Spleen (tissue), 11 donors: Measurements from ENCODE around the gene CDR2. TPM values are rescaled to one million over a fixed set of nuclear protein-coding genes. Genes with fewer than 3 reads are reported as not detected.

Source experiments
- DNase-seq: peaks from one replicate; pipeline ENCODE4 v3.0.0-alpha.2; 2020
- H3K27ac ChIP-seq, 8 donors: fragments of 200-600 bp; sonication (generic) in 7 of 8; 1 replicate in 4 of 8; 2 replicates in 4 of 8; pipeline versions ENCODE4 v1.5.0 to v1.8.0; 2016 to 2021; ENCODE audit warnings: inconsistent platforms in 4 of 8, mild to moderate bottlenecking in 4 of 8, moderate library complexity in 1 of 8
- H3K27me3 ChIP-seq, 7 donors: fragments of 200-600 bp; sonication (generic) in 6 of 7; replicated peaks in 1 of 7; 1 replicate in 4 of 7; 2 replicates in 3 of 7; pipeline versions ENCODE4 v1.5.0 to v1.8.0; 2016 to 2021; ENCODE audit warnings: inconsistent platforms in 3 of 7, mild to moderate bottlenecking in 1 of 7
- H3K36me3 ChIP-seq, 6 donors: fragments of 200-600 bp; sonication (generic) in 5 of 6; 1 replicate in 4 of 6; 2 replicates in 2 of 6; pipeline versions ENCODE4 v1.5.0 to v1.8.0; 2016 to 2021; ENCODE audit warnings: inconsistent platforms in 2 of 6
- H3K4me1 ChIP-seq, 6 donors: fragments of 200-600 bp; sonication (generic) in 5 of 6; 1 replicate in 3 of 6; 2 replicates in 3 of 6; pipeline versions ENCODE4 v1.5.0 to v1.8.0; 2016 to 2021; ENCODE audit warnings: inconsistent platforms in 3 of 6
- H3K4me3 ChIP-seq, 8 donors: fragments of 200-600 bp; sonication (generic) in 7 of 8; 1 replicate in 4 of 8; 2 replicates in 4 of 8; pipeline versions ENCODE4 v1.5.0 to v1.8.0; 2016 to 2021; ENCODE audit warnings: inconsistent platforms in 4 of 8, mild to moderate bottlenecking in 4 of 8, moderate library complexity in 2 of 8
- H3K9me3 ChIP-seq, 8 donors: fragments of 200-600 bp; sonication (generic) in 7 of 8; 1 replicate in 4 of 8; 2 replicates in 4 of 8; pipeline versions ENCODE4 v1.5.0 to v1.8.0; 2016 to 2021; ENCODE audit warnings: inconsistent platforms in 4 of 8
- POLR2A ChIP-seq, 3 donors: fragments of 450-650 bp; IDR thresholded peaks; one replicate each; pipeline ENCODE4 v1.5.1; 2017; ENCODE audit warnings: antibody characterized with exemption in 3 of 3, mild to moderate bottlenecking in 1 of 3
- POLR2AphosphoS5 ChIP-seq, 3 donors: sonication (generic); formaldehyde crosslinking; IDR thresholded peaks; one replicate each; pipeline ENCODE4 v1.5.1; 2017; ENCODE audit warnings: antibody characterized with exemption in 3 of 3
- WGBS, 5 donors: extraction: QIAGEN DNeasy Blood & Tissue Kit in 3 of 5; methylation state at CpG; one replicate each; pipeline versions ENCODE4 v1.1.5 to v1.1.7; 2013 to 2018; 5-methylcytosine and 5-hydroxymethylcytosine counted together
- intact Hi-C: fragments of 100-400 bp; cut with DNase I; formaldehyde crosslinking; loops from one replicate; pipeline ENCODE4 v1.15.0; 2023; ENCODE audit warnings: low total_unique reads
- polyA plus RNA-seq, 3 donors: library from polyadenylated mRNA; stranded (reverse); fragments of 200-250 nt; gene quantifications; one replicate each; pipeline ENCODE4 v1.2.1, GENCODE V29; 2013
- total RNA-seq, 7 donors: library from RNA; depleted of rRNA in 3 of 7; stranded (reverse); fragments of >200 nt in 3 of 7; fragmentation: NEBNext Ultra II Directional in 4 of 7; extraction: Animal tissue kit (Norgen Biotek cat#: 25700) in 4 of 7; gene quantifications; one replicate each; pipeline versions ENCODE4 v1.1.0 to v1.2.1, GENCODE V29; 2016 to 2021
- TF ChIP-seq, protein P1 (sequence below), 11 experiments: fragments of 200-600 bp in 7 of 11; fragments of 450-650 bp in 4 of 11; sonication (generic) in 4 of 11; IDR thresholded peaks in 8 of 11; conservative IDR thresholded peaks in 3 of 11; 1 replicate in 7 of 11; 2 replicates in 4 of 11; pipeline versions ENCODE4 v1.4.0 to v1.8.0; 2016 to 2021; ENCODE audit warnings: antibody characterized with exemption in 11 of 11, inconsistent platforms in 4 of 11, mild to moderate bottlenecking in 1 of 11
- donor health status: healthy with polysubstance abuse.
- donor health status: DM: no; HTN: no; CAD: no; lungs with moderate emphysema.
- donor health status: DM: no; HTN: no; CAD: no.
- donor health status: Bipolar disorder and iron deficiency.
- donor health status: healthy.
- donor health status: DM: no; HTN: no; CAD: no.
- donor health status: DM: yes; HTN: yes; CAD: no.

The CDR2 gene
- total and polyA plus RNA-seq, 10 donors = 7.7 to 33.4 (median 23.6) TPM

DNA sequence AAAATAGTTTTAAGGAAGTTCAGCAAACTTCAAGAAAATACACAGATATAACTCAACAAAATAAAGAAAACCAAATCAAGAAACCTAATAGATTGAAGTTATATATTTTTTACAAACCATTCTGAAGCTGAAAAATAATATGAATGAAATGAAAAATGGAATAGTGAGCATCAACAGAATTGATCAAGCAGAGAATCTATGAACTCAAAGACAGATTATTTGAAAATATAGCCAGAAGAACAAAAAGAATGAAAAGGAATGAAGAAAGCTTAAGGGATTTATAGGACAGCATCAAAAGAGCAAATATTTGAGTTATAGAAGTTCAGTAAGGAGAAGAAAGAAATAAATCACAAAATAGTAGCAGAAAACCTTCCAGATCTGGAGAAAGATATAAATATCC, 37.8 kb downstream of the CDR2 start:
- Histone ChIP-seq H3K27me3 (no peaks in the 10 kb centered on the region), H3K36me3 (peaks cover 0 to 76% (median 45%) of the 10 kb centered on the region in 6 donors), H3K4me3 (no peak overlapping the region), H3K4me1 (no peaks in the 10 kb centered on the region), H3K9me3 (peaks cover 8 to 61% (median 51%) of the 10 kb centered on the region in 8 donors), H3K27ac (no peak overlapping the region)
- TF ChIP-seq POLR2A (IDR thresholded peaks at IDR 0.05) = no peak
- no peak for TF ChIP-seq POLR2AphosphoS5 (IDR thresholded peaks at IDR 0.05)
- TF ChIP-seq, protein P1, sequence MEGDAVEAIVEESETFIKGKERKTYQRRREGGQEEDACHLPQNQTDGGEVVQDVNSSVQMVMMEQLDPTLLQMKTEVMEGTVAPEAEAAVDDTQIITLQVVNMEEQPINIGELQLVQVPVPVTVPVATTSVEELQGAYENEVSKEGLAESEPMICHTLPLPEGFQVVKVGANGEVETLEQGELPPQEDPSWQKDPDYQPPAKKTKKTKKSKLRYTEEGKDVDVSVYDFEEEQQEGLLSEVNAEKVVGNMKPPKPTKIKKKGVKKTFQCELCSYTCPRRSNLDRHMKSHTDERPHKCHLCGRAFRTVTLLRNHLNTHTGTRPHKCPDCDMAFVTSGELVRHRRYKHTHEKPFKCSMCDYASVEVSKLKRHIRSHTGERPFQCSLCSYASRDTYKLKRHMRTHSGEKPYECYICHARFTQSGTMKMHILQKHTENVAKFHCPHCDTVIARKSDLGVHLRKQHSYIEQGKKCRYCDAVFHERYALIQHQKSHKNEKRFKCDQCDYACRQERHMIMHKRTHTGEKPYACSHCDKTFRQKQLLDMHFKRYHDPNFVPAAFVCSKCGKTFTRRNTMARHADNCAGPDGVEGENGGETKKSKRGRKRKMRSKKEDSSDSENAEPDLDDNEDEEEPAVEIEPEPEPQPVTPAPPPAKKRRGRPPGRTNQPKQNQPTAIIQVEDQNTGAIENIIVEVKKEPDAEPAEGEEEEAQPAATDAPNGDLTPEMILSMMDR (IDR thresholded peaks at IDR 0.05 in 8 of 11, conservative IDR thresholded peaks at IDR 0.05 in 3 of 11) = no peak
- intact Hi-C loops = no loop called here
- no peak for DNase-seq

DNA sequence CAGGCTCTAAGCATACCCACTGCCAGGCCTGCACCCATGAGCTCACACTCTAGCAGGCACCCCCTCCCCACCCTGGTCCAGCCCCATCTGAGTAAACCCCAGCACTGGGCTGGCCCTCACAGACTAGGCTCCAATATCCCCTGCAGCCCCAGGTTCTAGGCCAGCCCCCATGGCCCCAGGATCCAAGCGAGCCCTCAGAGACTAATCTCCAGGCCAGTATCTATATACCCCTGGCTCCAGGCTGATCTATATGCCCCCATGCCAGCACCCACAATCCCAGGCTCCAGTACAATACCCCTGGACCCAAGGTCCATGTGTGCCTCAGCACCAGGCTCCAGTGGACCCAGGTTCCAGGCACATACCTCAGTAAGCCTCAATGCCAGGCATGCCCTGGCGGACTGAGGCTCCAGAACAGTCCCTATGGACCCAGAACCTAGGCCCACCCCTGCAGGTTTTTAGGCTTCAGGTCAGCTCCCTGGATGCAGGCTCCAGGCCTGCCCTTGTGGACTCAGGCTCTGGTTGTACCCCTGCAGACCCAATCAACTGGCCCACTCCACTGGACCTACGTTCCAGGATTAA, 38.7 kb downstream of the CDR2 start:
- TF ChIP-seq, protein P1 (IDR thresholded peaks at IDR 0.05 in 8 of 11, conservative IDR thresholded peaks at IDR 0.05 in 3 of 11) = no peak
- TF ChIP-seq POLR2AphosphoS5 (IDR thresholded peaks at IDR 0.05) = peak; percentile 15 to 29 (median 21)
- no peak for TF ChIP-seq POLR2A (IDR thresholded peaks at IDR 0.05)
- intact Hi-C loops = no loop called here
- WGBS, 5 donors = 60 to 100% (median 97%) methylated on average over 3 of the region's 3 CpGs
- Histone ChIP-seq H3K27me3 (no peaks in the 10 kb centered on the region), H3K27ac (no peak overlapping the region), H3K4me1 (no peaks in the 10 kb centered on the region), H3K36me3 (peaks cover 2 to 77% (median 50%) of the 10 kb centered on the region in 6 donors), H3K4me3 (no peak overlapping the region), H3K9me3 (peaks cover 8 to 53% (median 44%) of the 10 kb centered on the region in 8 donors)
- no peak for DNase-seq

DNA sequence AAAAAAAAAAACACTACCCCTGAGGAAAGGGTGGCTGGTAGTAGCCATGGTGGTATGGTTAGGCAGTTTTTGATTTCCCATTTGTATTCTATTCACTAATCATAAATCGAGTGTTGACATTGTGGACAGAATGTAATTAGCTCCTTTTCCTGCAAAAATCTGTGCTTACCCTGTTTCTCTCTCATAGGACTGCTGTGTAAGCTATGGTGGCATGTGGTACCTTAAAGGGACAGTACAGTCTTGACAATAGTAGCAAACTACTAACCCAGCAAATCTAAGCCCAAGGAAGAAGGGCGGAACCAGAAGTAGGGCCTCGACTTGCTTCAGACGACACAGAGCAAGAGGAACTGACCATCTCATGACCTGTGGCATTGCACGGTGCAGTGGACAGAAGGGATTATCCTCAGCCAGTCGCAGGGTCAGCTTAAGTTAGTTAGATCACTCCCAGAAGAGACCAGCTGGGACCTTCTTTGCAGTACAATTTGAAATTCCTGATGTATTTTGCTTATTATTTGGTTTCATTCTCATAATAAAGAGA, 40.9 kb downstream of the CDR2 start:
- DNase-seq = no peak
- Histone ChIP-seq H3K27ac (peak overlapping the region in 3 of 8 donors; percentile 5 to 28 (median 18)), H3K4me3 (no peak overlapping the region), H3K9me3 (peaks cover 8 to 33% (median 27%) of the 10 kb centered on the region in 8 donors), H3K4me1 (peaks cover 0 to 9% (median 3%) of the 10 kb centered on the region in 6 donors), H3K36me3 (peaks cover 2 to 91% (median 61%) of the 10 kb centered on the region in 6 donors), H3K27me3 (no peaks in the 10 kb centered on the region)
- 68 to 86% (median 76%) methylated on average over 6 of the region's 6 CpGs for WGBS, 5 donors
- TF ChIP-seq POLR2A (IDR thresholded peaks at IDR 0.05) (no peak), POLR2AphosphoS5 (IDR thresholded peaks at IDR 0.05) (peak in 1 of 3 donors; percentile 58)
- TF ChIP-seq, protein P1 (IDR thresholded peaks at IDR 0.05 in 8 of 11, conservative IDR thresholded peaks at IDR 0.05 in 3 of 11) = no peak
- intact Hi-C loops = no loop called here

DNA sequence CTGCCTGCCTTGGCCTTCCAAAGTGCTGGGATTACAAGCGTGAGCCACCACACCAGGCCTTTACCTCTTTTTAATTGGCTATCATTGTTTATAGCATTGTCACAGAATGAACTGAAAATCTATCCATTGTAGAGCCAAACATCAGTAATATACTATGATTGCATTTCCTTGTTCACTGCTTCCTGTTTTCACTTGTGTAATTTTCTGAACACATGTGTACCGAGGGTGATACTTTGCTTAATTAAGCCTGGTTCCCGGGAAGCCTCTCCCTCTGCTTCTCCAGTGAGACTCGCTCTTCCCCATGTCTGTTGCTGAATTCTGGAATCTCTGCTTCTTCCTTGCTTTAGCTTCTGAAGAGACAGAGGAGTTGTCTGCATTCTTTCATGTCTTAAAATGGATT, 44.1 kb downstream of the CDR2 start:
- TF ChIP-seq POLR2AphosphoS5 (IDR thresholded peaks at IDR 0.05) = no peak
- intact Hi-C loops = no loop called here
- Histone ChIP-seq H3K4me1 (peaks cover 0 to 9% (median 3%) of the 10 kb centered on the region in 6 donors), H3K36me3 (peaks cover 2 to 100% (median 84%) of the 10 kb centered on the region in 6 donors), H3K4me3 (no peak overlapping the region), H3K27ac (peak overlapping the region in 3 of 8 donors; percentile 5 to 37 (median 36)), H3K27me3 (no peaks in the 10 kb centered on the region), H3K9me3 (peaks cover 0 to under 1% (median 0%) of the 10 kb centered on the region in 8 donors)
- DNase-seq = no peak
- 63 to 74% (median 65%) methylated on average over 4 of the region's 4 CpGs for WGBS, 5 donors
